HG03196 (cell line): ENCODE measurements around the gene CHRNA1.

Source experiments
- ATAC-seq: cut with Tn5 transposase; IDR thresholded peaks from one replicate; pipeline ENCODE4 v1.9.1; 2021; ENCODE audit not compliant: unreplicated experiment

Gene CHRNA1

DNA sequence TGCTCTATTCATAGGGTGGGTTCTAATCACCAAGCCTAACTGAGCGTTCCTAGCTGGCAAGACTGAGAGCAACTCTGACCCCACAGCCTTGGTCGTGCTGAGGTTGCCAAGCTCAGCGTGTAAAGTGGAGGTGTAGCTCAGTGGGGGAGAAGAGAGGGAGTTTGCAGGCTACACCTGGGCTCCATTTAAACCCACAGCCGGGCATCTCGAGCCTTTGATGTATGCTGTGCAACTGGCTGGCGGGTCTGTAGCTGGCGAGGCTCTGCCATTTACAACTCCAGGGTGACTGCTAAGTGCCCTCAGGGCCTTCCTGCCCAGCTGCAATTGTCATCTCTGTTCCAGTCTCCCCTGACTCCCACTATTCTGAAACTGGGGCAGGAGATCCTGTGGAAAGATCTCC lies 20.0 kb upstream of the CHRNA1 start:
- ATAC-seq = no peak

DNA sequence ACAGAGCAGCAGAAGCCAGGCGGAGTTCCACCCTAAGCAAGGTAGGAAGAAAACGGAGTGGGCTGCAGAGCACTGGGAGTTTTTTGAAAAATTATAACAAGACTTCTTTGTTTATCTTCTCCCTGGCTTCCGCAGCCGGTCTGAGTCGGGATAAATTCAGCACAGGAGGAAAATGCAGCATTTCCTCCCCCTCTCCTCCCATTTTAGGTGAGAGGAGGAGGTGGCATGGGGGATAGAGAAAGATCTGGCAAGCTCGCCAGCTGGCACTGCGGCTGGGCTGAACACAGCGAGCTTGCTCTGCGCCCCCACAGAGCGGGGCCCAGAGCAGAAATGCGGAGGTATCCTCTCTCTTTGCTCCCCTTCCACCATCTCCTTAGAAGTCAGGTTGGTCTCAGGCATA lies 17.7 kb upstream of the CHRNA1 start:
- ATAC-seq = no peak

DNA sequence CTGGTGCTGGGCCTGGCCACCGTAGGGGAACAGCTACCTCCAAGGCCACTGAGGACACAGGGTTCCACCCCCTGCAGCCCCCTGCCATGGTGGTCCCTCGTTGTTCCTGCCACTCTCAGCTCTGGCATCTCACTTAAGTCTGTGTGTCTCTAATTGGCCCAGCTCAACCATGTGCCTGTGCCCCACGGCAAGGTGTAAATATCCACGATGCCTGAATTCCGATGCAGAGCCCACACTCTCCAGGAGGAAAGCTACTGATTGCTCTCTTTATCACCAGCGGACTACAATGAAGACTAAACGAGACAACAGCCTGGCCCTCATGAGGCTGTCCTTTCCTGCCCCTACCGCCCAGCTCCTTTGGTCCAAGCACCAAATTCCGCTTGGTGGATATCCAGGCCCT lies 17.0 kb upstream of the CHRNA1 start:
- ATAC-seq = no peak

DNA sequence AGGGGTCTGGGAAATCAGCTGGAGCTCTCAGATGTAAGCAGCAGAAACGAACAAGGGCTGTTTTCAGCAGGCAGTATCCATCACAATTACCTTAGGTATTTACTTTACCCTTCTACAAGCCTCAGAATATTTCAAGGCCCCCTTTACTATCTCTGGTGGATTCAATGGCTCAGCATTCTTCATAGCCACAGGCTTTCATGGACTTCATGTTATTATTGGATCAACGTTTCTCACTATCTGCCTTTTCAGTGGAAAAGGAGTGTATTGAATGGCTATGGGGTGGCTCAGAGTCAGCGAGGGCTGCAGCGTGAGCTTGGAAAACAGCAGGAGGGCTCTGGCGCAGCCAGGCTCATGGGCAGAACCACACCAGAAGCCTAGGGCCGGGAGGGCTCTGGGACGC lies 16.6 kb upstream of the CHRNA1 start:
- ATAC-seq = no peak

DNA sequence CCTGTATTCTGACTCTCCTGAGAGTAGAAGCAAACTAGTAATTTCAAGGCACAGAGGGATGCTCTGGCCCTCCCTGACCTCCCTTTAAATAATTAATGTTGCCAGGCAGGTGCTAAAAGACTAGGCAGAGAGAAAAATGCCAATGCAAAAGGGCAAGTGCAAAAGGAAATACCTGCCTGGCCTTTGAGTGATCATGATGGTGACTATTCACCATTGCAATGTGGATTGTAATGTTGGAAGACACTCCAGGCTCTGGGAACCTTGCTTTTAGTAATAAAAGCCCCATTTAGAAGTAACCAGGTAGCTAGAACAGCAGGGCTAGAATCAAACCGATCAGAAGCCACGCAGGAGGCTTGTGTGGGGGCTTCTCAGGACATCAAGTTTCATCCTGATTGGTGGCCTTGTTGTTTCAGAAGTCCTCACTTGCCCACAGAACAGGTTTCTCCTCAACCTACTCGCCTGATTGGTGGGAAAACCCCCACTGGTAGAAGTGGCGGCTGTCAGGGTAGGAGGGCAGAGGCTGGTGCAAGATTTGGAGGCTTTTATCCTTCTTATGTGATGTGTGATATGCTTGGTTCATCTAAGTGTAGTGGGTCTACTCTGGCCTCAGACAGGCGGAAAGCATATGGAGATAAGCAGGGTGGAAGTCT lies 16.0 kb upstream of the CHRNA1 start:
- ATAC-seq = no peak

DNA sequence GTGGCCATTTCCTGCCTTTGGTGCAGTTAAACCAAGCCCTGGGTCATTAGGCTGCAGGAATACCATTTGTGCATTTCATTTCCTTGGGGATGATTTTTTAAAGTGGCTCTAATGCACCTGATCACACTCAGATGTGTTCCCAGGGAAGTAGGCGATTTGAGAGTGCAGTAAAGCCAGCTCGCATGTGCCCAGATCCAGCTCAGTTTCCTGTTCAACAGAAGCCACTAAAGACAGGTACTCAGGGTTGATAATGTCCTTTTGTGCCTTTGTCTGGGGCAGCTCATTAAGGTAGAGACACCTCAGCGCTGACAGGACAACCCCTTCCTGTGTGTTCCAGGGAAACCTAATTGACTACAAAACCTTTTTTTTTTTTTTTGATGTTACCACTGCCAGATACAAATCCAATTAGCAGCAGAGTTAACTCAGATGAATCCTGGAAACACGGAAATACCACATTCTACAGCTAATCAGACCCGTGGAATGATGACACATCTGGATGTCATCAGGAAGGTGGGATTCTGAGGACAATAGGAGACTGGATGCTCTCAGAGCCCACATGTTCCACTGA lies 15.2 kb upstream of the CHRNA1 start:
- ATAC-seq = no peak

DNA sequence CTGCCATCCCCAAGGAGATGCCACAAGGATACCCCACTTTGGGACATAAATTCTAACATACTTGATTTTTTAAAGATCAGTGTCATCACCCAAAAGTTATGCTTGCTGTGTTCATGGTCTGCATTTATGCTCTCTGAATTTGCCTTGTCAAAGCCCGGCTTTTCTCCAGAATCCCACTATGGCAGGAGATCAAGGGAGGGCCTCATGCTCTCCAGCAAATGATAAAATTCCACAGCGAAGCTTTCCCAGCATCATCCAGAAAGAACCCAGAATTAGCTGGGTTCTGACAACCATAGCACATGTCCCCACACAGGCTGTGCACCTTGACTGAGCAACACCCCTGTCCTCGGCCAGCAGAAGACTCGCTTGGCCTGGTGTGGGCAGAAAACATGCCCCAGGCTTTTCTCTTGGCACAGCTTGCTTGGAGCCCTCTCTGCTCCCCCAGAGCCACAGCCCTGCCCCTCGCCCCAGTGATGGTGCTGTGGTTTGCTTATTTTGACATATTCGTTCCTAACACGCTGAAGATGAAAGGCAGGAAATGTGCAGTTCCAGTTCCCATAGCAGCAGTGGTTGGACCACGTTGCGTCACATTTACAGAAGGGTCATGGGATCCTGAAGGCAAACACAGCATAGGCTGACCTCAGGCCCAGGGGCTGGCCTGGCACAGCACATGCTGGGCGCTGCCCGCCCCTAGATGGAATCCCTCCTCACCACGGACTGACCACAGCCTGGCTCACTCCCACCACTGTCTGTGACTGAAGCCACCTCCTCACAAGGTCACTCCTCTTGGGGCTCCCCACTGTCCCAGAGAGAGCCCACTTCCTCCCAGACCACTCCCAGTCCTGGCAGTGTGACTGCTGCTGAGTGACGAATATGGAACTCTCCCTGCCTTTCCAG lies 14.1 kb upstream of the CHRNA1 start:
- no peak for ATAC-seq

DNA sequence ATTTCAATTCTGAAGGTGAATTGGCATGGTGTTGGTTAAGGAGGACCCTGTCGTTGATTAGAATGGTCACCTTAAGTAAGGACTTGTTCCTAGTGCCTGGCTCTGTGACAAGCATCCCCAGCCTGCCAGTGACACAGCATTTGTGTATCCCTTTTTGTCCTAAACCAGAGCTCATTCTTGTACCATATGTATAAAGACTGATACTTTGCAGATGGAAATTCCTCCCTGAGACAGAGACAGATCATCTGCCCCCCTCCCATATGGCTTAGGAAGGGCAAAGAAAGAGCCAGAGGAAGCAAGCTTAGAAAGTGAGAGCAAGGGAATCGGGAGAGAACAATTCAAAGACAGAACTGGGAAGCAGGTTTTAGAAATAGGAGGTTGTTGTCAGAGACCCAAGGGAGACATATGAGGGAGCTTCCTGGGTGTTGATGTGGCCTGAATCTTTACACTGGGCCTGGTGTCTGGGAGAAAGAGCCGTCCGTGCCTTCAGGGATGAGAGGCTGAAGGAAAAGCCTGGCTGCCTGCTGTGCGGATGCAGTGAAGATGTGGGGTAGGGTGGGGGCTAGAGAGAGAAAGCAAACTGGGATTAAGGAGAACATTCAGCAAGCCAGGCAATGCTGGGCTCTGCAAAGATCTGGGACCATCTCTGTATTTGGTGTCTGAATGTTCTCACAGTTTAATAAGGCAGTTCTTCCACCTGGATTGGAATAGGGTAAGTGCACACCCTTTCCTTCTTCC lies 13.2 kb upstream of the CHRNA1 start:
- no peak for ATAC-seq

DNA sequence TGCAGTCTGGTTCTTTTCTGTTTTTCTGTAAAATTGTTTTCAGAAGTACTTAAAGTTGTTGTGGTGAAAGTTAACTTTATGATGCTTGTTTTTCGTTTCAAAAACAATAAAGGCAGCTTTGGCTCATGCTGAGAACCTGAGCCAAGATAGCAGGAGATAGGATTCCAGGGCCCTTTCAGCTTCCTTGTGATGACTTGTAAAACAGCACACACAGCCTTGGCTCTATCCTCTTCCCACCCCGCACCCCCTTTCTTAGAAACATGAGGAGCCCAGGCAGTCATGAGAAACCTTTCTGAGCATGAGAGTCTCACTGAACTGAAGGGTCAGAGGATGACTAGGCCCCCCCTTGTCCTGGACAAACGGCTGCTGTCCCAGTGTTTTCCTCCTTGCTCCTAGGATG lies 12.4 kb upstream of the CHRNA1 start:
- ATAC-seq = no peak

DNA sequence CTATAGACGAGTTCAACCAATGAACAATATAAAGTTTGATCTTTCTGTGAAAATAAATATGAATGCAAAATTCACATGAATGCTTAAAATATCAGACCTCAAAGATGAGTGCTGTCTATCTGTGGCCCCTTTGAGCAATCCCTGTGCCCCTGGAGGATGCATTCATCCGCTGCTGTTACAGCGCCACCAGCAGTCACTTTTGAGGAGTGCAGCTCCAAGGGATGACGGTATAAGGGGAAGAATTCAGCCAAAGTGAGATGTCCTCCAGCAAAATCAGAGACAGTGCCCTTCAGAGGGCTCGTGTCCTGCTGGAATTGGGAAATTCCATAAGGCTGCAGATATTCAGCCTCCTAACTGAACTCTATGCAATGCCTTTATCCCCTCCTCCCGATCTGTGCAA lies 12.0 kb upstream of the CHRNA1 start:
- no peak for ATAC-seq

DNA sequence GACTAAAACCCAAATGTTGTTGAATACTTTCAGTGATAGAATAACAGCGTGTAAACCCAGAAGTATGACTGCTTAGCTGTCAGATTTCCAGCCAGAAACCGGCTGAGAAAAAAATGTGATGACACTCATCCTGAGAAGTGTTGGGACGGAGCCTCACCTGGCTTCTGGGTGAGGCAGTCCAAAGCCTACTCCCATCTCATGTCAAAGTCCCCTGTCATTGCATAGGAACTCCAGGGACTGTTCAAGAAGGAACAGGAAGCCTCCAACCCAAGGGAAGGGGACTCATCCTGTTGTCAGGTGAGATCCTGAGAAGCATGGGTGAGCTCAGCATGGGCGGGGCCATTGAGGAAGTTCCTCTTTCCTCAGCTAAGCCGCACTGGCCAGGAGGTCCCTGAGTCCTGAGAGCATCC lies 11.3 kb upstream of the CHRNA1 start:
- no peak for ATAC-seq

DNA sequence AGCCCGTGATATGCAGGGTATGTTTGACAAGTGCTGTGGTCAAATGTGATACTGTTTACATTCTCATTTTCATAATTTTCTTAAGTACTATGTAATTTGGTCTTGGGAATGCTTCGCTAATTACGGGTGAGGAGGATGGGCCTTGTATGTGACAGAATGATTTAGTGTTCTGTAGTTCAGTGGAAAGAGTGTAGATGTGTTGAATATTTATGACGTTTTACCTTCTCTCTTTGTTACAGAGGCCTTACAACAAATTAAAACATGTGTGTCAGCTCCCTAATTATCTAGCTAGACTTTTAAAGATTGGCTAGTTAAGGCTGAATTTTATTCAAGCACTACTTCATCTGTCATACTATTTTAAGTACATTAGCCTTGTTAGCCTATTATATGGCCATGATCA lies 10.6 kb upstream of the CHRNA1 start:
- ATAC-seq = no peak

DNA sequence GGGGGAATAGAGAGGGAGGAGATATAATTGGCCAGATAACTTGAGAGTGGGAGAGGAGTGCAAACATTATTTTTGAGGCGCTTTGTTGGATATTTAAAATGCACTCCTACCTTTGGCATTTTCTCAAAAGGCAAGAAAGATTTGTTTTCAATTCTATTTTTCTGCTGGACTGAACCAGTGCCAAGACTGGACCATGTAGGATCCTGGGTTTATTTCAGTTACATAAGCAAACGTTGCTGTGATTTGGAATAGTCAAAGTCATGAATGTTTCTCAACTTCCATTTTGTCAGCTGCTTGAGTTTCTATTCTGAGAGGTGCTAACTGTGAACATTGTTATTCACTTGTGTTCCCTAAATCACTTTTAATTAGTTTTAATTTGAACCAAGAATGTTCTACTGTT lies 8.9 kb upstream of the CHRNA1 start:
- no peak for ATAC-seq

DNA sequence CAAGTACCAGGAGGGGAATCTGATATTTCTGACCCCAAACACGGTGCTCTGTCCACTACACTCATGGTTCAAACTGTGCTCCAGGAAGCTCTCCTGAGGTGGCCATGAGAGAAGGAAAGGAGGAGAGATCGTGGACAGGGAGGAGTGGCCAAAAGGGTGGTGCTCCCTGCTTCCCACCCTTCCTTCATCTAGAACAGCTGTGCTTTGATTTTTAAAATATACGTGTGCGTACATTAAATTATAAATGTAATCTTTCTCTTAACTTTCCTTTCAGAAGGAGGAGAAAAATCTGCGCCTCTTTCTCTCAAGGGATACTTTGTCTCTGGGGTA lies 8.2 kb upstream of the CHRNA1 start:
- no peak for ATAC-seq

DNA sequence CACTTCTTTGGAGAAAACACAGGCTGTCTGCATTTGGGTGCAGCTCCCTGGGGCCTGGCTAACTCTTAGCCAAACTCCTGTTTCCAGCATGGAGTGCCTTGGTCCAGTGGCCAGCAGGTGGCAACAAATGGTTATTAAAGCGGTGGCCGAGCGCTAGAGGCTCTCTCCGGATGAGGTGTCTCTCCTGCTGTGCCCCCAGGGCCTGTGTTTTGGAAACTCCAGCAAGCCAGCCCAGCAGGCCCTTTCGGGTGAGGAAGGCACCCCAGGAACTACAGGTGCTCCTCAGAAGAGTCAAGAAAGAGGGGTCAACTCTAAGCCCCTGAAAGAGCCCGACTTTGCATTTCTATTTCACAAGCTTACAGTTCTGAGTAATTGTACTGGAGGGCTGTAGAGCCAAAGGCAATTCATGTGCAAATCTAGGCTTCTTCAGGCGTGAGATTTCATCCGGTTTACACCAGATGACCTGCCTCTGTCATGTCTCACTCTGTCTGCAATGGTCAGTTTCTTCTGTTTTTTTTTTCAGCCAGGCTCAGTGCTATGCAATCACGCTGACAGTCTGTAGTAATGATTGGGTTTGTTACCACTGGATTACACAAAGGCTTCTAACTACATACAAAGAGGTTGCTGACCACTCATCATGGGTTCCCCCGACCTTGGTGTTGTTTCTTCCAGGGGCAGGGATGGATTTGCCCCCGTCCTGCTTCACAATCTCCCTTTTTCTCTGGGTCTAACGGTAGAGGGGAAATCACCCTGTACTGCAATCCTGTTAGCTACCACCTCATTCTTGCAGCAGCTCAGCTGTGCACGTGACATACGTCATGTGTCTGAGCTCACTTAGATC lies 7.6 kb upstream of the CHRNA1 start:
- ATAC-seq = peak; percentile 72

DNA sequence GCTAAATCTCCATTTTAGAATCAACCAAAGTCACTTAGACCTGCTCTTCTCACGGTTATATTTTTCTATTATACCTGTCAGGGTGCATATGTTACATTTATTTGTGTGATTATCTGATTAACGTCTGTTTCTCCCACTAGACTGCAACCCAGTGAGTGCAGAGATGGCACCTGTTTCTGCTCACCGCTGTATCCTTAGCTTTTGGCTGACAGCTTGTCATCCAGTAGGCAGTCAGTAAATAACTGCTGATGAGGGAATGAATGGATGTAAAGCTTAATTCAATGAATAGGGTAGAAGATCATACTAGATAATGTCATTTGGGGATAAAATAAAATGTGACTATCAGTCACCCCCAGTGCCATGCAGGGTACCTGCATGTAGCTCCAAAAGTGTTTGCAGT lies 6.9 kb upstream of the CHRNA1 start:
- ATAC-seq = no peak

DNA sequence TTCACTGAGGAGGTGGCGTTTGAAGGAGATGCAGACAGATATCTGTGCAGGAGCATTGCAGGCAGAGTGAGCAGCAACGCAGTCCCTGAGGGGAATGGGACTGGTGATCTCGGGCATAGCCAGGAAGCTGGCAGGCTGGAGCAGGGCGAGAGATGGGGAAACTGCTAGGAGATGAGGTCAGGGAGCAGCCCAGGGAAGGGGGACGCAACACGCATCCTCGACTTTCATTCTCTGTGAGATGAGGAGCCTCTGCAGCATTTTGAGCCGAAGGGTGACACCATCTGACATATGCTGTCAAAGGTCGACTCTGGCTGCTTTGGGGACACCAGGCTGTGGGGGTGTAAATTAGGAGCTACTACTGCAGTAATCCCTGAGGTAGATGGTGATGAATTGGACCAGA lies 4.3 kb upstream of the CHRNA1 start:
- ATAC-seq = no peak

DNA sequence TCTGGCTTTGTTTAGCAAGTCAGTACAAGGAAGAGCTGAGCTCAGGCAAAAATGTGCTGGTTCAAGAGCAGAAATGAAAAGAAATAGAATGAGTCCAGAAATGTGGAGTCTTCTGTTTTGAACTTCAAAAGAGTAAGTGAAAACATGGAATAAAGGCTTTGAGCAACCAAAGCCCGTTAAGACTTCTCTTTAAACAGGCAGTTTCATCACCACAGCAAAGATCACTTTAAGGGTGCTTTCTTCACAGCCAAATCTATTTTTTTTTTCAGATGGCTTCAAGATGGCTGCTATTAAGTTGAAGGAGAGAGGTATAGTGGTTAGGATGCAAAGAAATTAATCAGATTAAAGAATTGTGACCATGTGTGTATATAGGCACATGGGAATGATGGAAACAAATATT lies 2.0 kb upstream of the CHRNA1 start:
- ATAC-seq = no peak

DNA sequence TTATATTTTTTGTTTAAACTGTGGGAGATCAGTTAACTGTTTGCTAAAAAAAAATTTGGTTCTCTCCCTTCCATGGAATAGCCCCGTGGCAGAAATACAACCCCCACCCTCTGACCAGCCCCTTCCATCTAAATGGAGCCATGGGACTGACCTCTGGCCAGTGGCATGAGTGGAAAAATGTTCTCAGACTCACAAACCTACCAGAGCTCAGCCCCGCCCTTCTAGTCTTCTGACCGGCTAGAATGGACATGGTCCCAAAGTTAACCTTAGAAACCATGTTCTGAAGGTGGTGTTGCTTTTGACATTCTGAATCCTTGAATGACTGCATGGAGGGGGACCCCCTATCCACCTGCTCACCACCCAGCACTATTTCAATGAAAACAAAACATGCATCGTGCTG lies 1.3 kb upstream of the CHRNA1 start:
- no peak for ATAC-seq

DNA sequence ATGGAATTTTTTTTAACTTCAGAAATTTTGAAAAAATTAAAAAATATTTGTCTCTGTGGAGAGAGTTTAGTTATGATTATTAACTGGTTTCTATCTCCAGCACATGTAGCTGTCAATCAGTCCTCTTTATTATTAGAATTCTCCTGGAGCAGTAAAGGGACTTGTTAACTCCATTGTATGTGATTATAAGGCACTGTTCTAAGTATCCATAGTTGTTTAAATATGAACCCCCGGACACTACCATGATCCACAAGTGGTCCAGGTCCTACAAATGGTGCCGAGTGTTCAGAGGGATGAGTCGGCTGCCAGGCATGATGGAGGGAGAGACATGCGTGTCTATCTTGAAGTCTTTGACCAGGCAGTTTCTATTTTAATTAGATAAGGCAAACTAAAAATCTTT lies 492 bp downstream of the CHRNA1 start:
- no peak for ATAC-seq

DNA sequence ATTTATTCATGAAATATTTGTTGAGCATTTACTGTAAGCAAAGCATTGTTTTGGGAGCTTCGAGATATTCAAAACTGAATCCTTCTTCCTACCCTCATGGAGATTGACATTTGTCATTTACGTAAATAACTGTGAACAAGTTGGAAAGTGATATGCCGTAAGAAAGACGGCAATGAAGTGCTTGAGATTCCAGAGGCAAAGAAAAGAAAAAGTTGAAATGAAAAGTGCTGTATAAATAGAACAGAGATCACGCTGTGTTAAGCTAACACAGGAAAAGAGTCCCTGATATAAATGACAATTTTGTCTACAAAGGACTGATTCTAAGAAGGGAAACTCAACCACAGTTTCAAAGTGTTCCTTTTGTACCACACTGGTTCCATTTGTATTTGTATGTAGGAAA lies 1.8 kb downstream of the CHRNA1 start:
- ATAC-seq = no peak
